ENCODE measurements around the gene SETBP1. TPM values are rescaled to one million over a fixed set of nuclear protein-coding genes. Genes with fewer than 3 reads are reported as not detected.

Gene SETBP1
- total and polyA plus RNA-seq, 9 of the 15 experiments (the other 6 are each of a cell fraction or from before 2014, with no cell fraction given): under 0.01 to 0.13 (median 0.04) TPM

DNA sequence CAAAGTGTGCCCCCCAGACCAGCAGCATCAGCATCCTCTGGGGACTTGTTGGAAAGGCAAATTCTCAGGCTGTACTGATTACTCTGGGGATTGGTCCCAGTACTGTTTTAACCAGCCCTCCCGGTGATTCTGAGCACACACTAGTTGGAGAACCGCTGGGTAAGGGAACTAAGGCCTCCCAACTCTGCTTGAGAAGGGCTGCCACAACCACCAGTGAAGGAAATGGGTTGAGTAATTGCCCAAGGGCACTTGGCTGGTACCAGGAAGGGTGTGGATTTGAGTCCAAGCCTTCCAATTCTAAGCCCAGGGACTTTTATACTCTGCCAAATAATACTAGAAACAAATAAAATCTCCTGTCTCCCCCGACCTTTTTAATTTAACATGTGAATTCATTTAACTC, 219.9 kb downstream of the SETBP1 start:
- Histone ChIP-seq H3K4me1 (replicated peaks in 1 of 2; ENCODE audit: control insufficient read depth in 2 of 2, insufficient read depth in 2 of 2, low read length in 2 of 2) (no peaks in the 10 kb centered on the region), H3K36me3 (ENCODE audit: control insufficient read depth, insufficient read depth, low read length) (no peaks in the 10 kb centered on the region), H3K4me2 (ENCODE audit: insufficient read depth, low read length) (no peak overlapping the region), H3K4me3 (no peak overlapping the region), H3K9me1 (ENCODE audit: control insufficient read depth, insufficient read depth, low read length) (no peaks in the 10 kb centered on the region), H3K79me2 (ENCODE audit: control insufficient read depth, insufficient read depth, low read length) (no peaks in the 10 kb centered on the region), H3K9ac (ENCODE audit: insufficient read depth in 1 of 2, low read depth in 2 of 2, low read length in 2 of 2) (no peak overlapping the region), H4K20me1 (replicated peaks; ENCODE audit: control insufficient read depth, insufficient read depth, low read length) (no peaks in the 10 kb centered on the region), H3K27ac (ENCODE audit: extremely low read depth, low read depth, low read length) (no peak overlapping the region), H2AFZ (ENCODE audit: low read depth, low read length) (no peak overlapping the region), H3K9me3 (replicated peaks; ENCODE audit: control insufficient read depth, insufficient read depth, low read depth, low read length) (no peaks in the 10 kb centered on the region), H3K27me3 (ENCODE audit: control insufficient read depth in 2 of 2, insufficient read depth in 2 of 2, low read length in 2 of 2) (no peaks in the 10 kb centered on the region)
- no peak for DNase-seq (ENCODE audit: extremely low read depth in 1 of 4, low spot score in 3 of 4)
- no peak for FAIRE-seq
- ATAC-seq: no peak
- in situ Hi-C loops (cut with MboI) (no loop called here), intact Hi-C loops (cut with micrococcal nuclease) (no loop called here)
- 0% methylated on average over 3 of the region's 3 CpGs for WGBS (ENCODE audit: insufficient coverage, low coverage, missing lambda C conversion rate)
- TF ChIP-seq CEBPG (CRISPR knock-in tag; IDR thresholded peaks at IDR 0.05): no peak
- TF ChIP-seq CEBPG (tag; conservative IDR thresholded peaks at IDR 0.05 in 1 of 2, IDR thresholded peaks at IDR 0.05 in 1 of 2): no peak
- TF ChIP-seq ZSCAN32 (CRISPR knock-in tag; IDR thresholded peaks at IDR 0.05): no peak
- no peak for TF ChIP-seq MIER1 (IDR thresholded peaks at IDR 0.05; ENCODE audit: low read depth)
- no peak for TF ChIP-seq ZKSCAN3 (CRISPR knock-in tag; IDR thresholded peaks at IDR 0.05)
- TF ChIP-seq PPARD (CRISPR knock-in tag; IDR thresholded peaks at IDR 0.05): no peak
- TF ChIP-seq, protein P1, sequence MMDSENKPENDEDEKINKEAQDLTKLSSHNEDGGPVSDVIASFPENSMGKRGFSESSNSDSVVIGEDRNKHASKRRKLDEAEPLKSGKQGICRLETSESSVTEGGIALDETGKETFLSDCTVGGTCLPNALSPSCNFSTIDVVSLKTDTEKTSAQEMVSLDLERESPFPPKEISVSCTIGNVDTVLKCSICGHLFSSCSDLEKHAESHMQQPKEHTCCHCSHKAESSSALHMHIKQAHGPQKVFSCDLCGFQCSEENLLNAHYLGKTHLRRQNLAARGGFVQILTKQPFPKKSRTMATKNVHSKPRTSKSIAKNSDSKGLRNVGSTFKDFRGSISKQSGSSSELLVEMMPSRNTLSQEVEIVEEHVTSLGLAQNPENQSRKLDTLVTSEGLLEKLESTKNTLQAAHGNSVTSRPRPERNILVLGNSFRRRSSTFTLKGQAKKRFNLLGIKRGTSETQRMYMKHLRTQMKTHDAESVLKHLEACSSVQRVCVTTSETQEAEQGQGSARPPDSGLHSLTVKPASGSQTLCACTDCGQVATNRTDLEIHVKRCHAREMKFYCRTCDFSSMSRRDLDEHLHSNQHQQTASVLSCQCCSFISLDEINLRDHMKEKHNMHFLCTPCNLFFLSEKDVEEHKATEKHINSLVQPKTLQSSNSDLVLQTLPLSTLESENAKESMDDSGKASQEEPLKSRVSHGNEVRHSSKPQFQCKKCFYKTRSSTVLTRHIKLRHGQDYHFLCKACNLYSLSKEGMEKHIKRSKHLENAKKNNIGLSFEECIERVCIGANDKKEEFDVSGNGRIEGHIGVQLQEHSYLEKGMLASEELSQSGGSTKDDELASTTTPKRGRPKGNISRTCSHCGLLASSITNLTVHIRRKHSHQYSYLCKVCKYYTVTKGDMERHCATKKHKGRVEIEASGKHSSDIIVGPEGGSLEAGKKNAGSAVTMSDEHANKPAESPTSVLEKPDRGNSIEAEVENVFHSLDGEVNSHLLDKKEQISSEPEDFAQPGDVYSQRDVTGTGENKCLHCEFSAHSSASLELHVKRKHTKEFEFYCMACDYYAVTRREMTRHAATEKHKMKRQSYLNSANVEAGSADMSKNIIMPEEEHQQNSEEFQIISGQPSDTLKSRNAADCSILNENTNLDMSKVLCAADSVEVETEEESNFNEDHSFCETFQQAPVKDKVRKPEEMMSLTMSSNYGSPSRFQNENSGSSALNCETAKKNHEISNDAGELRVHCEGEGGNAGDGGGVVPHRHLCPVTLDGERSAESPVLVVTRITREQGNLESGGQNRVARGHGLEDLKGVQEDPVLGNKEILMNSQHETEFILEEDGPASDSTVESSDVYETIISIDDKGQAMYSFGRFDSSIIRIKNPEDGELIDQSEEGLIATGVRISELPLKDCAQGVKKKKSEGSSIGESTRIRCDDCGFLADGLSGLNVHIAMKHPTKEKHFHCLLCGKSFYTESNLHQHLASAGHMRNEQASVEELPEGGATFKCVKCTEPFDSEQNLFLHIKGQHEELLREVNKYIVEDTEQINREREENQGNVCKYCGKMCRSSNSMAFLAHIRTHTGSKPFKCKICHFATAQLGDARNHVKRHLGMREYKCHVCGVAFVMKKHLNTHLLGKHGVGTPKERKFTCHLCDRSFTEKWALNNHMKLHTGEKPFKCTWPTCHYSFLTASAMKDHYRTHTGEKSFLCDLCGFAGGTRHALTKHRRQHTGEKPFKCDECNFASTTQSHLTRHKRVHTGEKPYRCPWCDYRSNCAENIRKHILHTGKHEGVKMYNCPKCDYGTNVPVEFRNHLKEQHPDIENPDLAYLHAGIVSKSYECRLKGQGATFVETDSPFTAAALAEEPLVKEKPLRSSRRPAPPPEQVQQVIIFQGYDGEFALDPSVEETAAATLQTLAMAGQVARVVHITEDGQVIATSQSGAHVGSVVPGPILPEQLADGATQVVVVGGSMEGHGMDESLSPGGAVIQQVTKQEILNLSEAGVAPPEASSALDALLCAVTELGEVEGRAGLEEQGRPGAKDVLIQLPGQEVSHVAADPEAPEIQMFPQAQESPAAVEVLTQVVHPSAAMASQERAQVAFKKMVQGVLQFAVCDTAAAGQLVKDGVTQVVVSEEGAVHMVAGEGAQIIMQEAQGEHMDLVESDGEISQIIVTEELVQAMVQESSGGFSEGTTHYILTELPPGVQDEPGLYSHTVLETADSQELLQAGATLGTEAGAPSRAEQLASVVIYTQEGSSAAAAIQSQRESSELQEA (IDR thresholded peaks at IDR 0.05; ENCODE audit: low read depth): no peak
- TF ChIP-seq, protein P2, sequence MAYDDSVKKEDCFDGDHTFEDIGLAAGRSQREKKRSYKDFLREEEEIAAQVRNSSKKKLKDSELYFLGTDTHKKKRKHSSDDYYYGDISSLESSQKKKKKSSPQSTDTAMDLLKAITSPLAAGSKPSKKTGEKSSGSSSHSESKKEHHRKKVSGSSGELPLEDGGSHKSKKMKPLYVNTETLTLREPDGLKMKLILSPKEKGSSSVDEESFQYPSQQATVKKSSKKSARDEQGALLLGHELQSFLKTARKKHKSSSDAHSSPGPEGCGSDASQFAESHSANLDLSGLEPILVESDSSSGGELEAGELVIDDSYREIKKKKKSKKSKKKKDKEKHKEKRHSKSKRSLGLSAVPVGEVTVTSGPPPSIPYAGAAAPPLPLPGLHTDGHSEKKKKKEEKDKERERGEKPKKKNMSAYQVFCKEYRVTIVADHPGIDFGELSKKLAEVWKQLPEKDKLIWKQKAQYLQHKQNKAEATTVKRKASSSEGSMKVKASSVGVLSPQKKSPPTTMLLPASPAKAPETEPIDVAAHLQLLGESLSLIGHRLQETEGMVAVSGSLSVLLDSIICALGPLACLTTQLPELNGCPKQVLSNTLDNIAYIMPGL (CRISPR knock-in tag; IDR thresholded peaks at IDR 0.05): no peak
- TF ChIP-seq MEF2D (tag; conservative IDR thresholded peaks at IDR 0.05; ENCODE audit: low read depth): no peak
- TF ChIP-seq KDM2B (CRISPR knock-in tag; IDR thresholded peaks at IDR 0.05): no peak
- ChIA-PET POLR2A (no interaction called here), CTCF (ENCODE audit: low intra/inter-chr PET ratio) (no interaction called here)
- no TSS peak for BruUV-seq (replicated peaks)
